Uterus (tissue), 2 donors: ENCODE data around the gene BTN2A1.

Source experiments
- POLR2A ChIP-seq, 2 donors: fragments of 450-650 bp; IDR thresholded peaks; one replicate each; pipeline ENCODE4 v1.6.1; 2016; ENCODE audit warnings: antibody characterized with exemption in 2 of 2, mild to moderate bottlenecking in 1 of 2, moderate library complexity in 1 of 2
- TF ChIP-seq, protein P1 (sequence below), 4 experiments: fragments of 200-600 bp in 2 of 4; fragments of 450-650 bp in 2 of 4; sonication (generic) in 2 of 4; IDR thresholded peaks; one replicate each; pipeline ENCODE4 v1.5.1; 2016 to 2019; ENCODE audit warnings: antibody characterized with exemption in 4 of 4, mild to moderate bottlenecking in 2 of 4, moderate library complexity in 1 of 4

DNA sequence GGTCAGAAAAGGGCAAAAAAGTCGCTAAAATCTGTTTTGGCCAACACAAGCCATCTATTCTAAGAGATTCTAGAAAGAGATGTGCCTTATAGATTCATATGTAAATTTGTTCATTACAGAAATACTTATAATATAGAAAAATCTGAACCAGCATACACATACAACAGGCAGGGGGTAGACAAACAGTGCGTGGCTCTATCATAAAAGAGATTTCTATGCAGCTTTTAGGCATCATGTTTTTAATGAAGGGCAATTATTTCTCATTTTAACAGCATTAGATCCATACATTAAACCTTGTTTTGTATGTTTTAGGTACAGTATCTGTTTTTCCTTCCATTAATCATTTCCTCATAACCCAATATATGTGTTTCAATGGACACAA lies 16.8 kb upstream of the BTN2A1 start:
- no peak for TF ChIP-seq POLR2A (IDR thresholded peaks at IDR 0.05)
- TF ChIP-seq, protein P1, sequence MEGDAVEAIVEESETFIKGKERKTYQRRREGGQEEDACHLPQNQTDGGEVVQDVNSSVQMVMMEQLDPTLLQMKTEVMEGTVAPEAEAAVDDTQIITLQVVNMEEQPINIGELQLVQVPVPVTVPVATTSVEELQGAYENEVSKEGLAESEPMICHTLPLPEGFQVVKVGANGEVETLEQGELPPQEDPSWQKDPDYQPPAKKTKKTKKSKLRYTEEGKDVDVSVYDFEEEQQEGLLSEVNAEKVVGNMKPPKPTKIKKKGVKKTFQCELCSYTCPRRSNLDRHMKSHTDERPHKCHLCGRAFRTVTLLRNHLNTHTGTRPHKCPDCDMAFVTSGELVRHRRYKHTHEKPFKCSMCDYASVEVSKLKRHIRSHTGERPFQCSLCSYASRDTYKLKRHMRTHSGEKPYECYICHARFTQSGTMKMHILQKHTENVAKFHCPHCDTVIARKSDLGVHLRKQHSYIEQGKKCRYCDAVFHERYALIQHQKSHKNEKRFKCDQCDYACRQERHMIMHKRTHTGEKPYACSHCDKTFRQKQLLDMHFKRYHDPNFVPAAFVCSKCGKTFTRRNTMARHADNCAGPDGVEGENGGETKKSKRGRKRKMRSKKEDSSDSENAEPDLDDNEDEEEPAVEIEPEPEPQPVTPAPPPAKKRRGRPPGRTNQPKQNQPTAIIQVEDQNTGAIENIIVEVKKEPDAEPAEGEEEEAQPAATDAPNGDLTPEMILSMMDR (IDR thresholded peaks at IDR 0.05), result no peak
